HepG2 (cell line): ENCODE measurements around the gene IGFBP5. TPM values are rescaled to one million over a fixed set of nuclear protein-coding genes. Genes with fewer than 3 reads are reported as not detected.

Experiments
- ATAC-seq: fragments of 200-7000 bp; cut with Tn5 transposase; 3 replicates; pipeline ENCODE4 v1.9.1; 2020; ENCODE audit warnings: mild to moderate bottlenecking, moderate library complexity
- BruUV-seq: library from RNA; stranded (reverse); fragments of 400-500 nt; replicated peaks from 2 replicates; lab custom pipeline; 2021; lab: Mats Ljungman, UMichigan
- CTCF ChIA-PET: fragments of 300-600 bp; formaldehyde crosslinking; extraction: SDS; loops from one replicate; lab custom pipeline; 2021; ENCODE audit warnings: low total read pairs, inconsistent platforms, low intra/inter-chr PET ratio; lab: Yijun Ruan, JAX
- POLR2A ChIA-PET: fragments of 350-600 bp; sonication (Branson Sonifier 250); formaldehyde crosslinking; loops from one replicate; lab custom pipeline; 2020; ENCODE audit warnings: antibody characterized with exemption, inconsistent platforms; lab: Yijun Ruan, JAX
- DNase-seq: peaks from one replicate; pipeline ENCODE4 v3.0.0-alpha.2; 2015; ENCODE audit warnings: low spot score
- FAIRE-seq: peaks from 3 replicates; lab custom pipeline; 2011; peaks lifted over from hg19 to GRCh38; lab: Jason Lieb, UNC
- H2AFZ ChIP-seq: one replicate; pipeline ENCODE4 v1.6.1; 2011; ENCODE audit warnings: low read length, inconsistent platforms
- H3K27ac ChIP-seq: fragments of 300-600 bp; 3 replicates; pipeline ENCODE4 v1.8.0; 2011; ENCODE audit warnings: mixed run types, mild to moderate bottlenecking, mixed read lengths, low read length, inconsistent platforms; ENCODE audit not compliant: insufficient read depth; ENCODE audit errors: extremely low read length
- H3K27me3 ChIP-seq, 2 experiments: fragments of 200-600 bp in 1 of 2; 2 replicates in 1 of 2; 3 replicates in 1 of 2; pipeline versions ENCODE4 v1.6.0 to v1.8.0; 2011; ENCODE audit warnings: low read length in 2 of 2, mild to moderate bottlenecking in 2 of 2, moderate library complexity in 2 of 2, inconsistent platforms in 1 of 2; ENCODE audit not compliant: insufficient read depth in 2 of 2, control insufficient read depth in 1 of 2
- H3K36me3 ChIP-seq, 2 experiments: fragments of 200-600 bp in 1 of 2; replicated peaks in 1 of 2; 2 replicates in 1 of 2; 3 replicates in 1 of 2; pipeline versions ENCODE4 v1.5.1 to v1.8.0; 2011; ENCODE audit warnings: low read length in 2 of 2, inconsistent platforms in 1 of 2; ENCODE audit not compliant: insufficient read depth in 2 of 2, control insufficient read depth in 1 of 2
- H3K4me1 ChIP-seq: 2 replicates; pipeline ENCODE4 v1.5.1; 2012; ENCODE audit warnings: low read length, inconsistent platforms; ENCODE audit not compliant: insufficient read depth
- H3K4me2 ChIP-seq: 2 replicates; pipeline ENCODE4 v1.6.0; 2011; ENCODE audit warnings: low read depth, low read length, inconsistent platforms
- H3K4me3 ChIP-seq, 3 experiments: fragments of 200-600 bp in 1 of 3; sonication (generic), shearing (Covaris generic) in 1 of 3; replicated peaks in 1 of 3; 2 replicates each; pipeline ENCODE4 v1.5.1; 2011 to 2016; ENCODE audit warnings: low read length in 3 of 3, inconsistent platforms in 2 of 3, low read depth in 2 of 3, mild to moderate bottlenecking in 2 of 3, control low read depth in 1 of 3, mixed read lengths in 1 of 3; ENCODE audit not compliant: insufficient read depth in 1 of 3
- H3K79me2 ChIP-seq: one replicate; pipeline ENCODE4 v1.6.1; 2011; ENCODE audit warnings: low read length, inconsistent platforms; ENCODE audit not compliant: insufficient read depth
- H3K9ac ChIP-seq: 2 replicates; pipeline ENCODE4 v1.6.0; 2011; ENCODE audit warnings: mild to moderate bottlenecking, low read depth, low read length, inconsistent platforms; ENCODE audit not compliant: insufficient read depth
- H3K9me3 ChIP-seq: 2 replicates; pipeline ENCODE4 v1.5.1; 2012; ENCODE audit warnings: mild to moderate bottlenecking, low read length
- H4K20me1 ChIP-seq: 2 replicates; pipeline ENCODE4 v1.6.0; 2011; ENCODE audit warnings: inconsistent platforms, mild to moderate bottlenecking, low read length, moderate library complexity; ENCODE audit not compliant: insufficient read depth
- ARNT ChIP-seq: fragments of 450-650 bp; IDR thresholded peaks from 2 replicates; pipeline ENCODE4 v1.6.1; 2017
- PBX3 ChIP-seq: sonication (generic); formaldehyde crosslinking; IDR thresholded peaks from 2 replicates; pipeline ENCODE4 v1.8.1; 2023; ENCODE audit warnings: missing genetic modification reagents, inconsistent platforms, borderline replicate concordance
- RARG ChIP-seq: sonication (generic); formaldehyde crosslinking; IDR thresholded peaks from 2 replicates; pipeline ENCODE4 v1.4.0; 2020; ENCODE audit warnings: low read depth, mild to moderate bottlenecking, missing genetic modification reagents
- RBM39 ChIP-seq: fragments of 200-400 bp; formaldehyde crosslinking; IDR thresholded peaks from one replicate; pipeline ENCODE4 v1.6.1; 2018; ENCODE audit warnings: antibody characterized with exemption, mild to moderate bottlenecking, low read depth, low read length; ENCODE audit not compliant: poor library complexity, severe bottlenecking
- RNF2 ChIP-seq: fragments of 450-650 bp; conservative IDR thresholded peaks from 2 replicates; pipeline ENCODE4 v1.6.1; 2016; ENCODE audit warnings: low read depth
- ZNF335 ChIP-seq: sonication (generic); formaldehyde crosslinking; IDR thresholded peaks from 2 replicates; pipeline ENCODE4 v1.4.0; 2020; ENCODE audit warnings: missing genetic modification reagents
- ZNF496 ChIP-seq: sonication (generic); formaldehyde crosslinking; IDR thresholded peaks from 2 replicates; pipeline ENCODE4 v1.8.1; 2023; ENCODE audit warnings: mild to moderate bottlenecking, moderate library complexity, missing genetic modification reagents; ENCODE audit not compliant: insufficient replicate concordance
- WGBS: methylation state at CpG from one replicate; pipeline ENCODE4 v1.1.6; 2017; ENCODE audit warnings: low lambda C conversion rate; 5-methylcytosine and 5-hydroxymethylcytosine counted together
- in situ Hi-C: cut with HindIII; loops from 2 replicates; pipeline ENCODE4 v1.10.0; 2017; ENCODE audit warnings: low pct_unique_long_range_greater_than_20kb; ENCODE audit not compliant: extremely low pct_ligation_motif_present
- intact Hi-C: fragments of 100-400 bp; cut with micrococcal nuclease; formaldehyde crosslinking; loops from one replicate; pipeline ENCODE4 v1.10.0; 2022; ENCODE audit not compliant: unreplicated experiment
- polyA plus RNA-seq, 8 experiments: library from polyadenylated mRNA; depleted of rRNA in 3 of 8; stranded (reverse) in 7 of 8; unstranded in 1 of 8; fragments of >200 nt; fragmentation: Illumina TruSeq in 4 of 8; extraction: Trizol in 4 of 8; gene quantifications; 2 replicates each; pipeline versions ENCODE4 v1.2.1 to v1.2.3, GENCODE V29; 2011 to 2016; ENCODE audit warnings: low read depth in 4 of 8, missing spikeins in 1 of 8, mixed read lengths in 1 of 8; ENCODE audit not compliant: insufficient read depth in 1 of 8
- total RNA-seq, 5 experiments: library from RNA; depleted of rRNA; stranded (reverse); fragments of >200 nt; fragmentation: Illumina TruSeq; extraction: Trizol; gene quantifications; 2 replicates each; pipeline ENCODE4 v1.2.3, GENCODE V29; 2016; ENCODE audit warnings: low read depth in 1 of 5

The IGFBP5 gene
- total and polyA plus RNA-seq, 2 of the 13 experiments (the other 11 are each of a cell fraction or from before 2014, with no cell fraction given): 0.15 TPM; not detected in 1

DNA sequence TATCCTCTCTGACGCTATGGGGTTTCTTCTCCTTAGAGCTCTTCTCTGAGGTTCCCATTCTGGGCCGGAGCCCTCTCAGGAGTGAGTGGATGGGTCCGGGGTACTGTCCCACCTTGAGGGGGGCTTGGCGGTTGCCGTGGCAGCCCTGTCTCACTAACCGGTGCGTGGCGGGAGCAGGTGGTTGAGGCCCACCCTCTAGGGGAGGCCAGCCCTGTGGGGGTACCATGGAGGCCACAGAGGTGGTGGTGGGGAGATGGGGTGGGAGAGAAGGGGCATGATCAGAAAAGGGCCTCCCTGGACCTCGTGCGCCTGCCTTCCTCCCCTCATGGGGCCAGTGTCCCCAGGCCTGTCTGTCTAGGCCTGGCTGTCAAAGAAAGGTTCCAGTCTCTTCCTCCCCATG lies 22.3 kb downstream of the IGFBP5 start:
- intact Hi-C loops: no loop called here
- no peaks in the 10 kb centered on the region for H4K20me1 ChIP-seq
- H3K36me3 ChIP-seq: no peaks in the 10 kb centered on the region
- DNase-seq (no peak), ATAC-seq (no peak; the same call in 2 of the 3 replicates), FAIRE-seq (no peak)
- peaks cover 12 to 87% of the 10 kb centered on the region in 2 experiments for H3K27me3 ChIP-seq
- no peak overlapping the region for H3K4me3 ChIP-seq
- POLR2A ChIA-PET: no interaction called here
- CTCF ChIA-PET: no interaction called here
- peaks cover 6% of the 10 kb centered on the region for H3K4me1 ChIP-seq
- no peaks in the 10 kb centered on the region for H3K9me3 ChIP-seq
- TF ChIP-seq ARNT: no peak
- TF ChIP-seq PBX3 (CRISPR knock-in tag): no peak
- TF ChIP-seq ZNF496 (CRISPR knock-in tag): no peak
- no peak overlapping the region for H2AFZ ChIP-seq
- 58% methylated on average over 10 of the region's 10 CpGs for WGBS
- H3K79me2 ChIP-seq: no peaks in the 10 kb centered on the region
- H3K27ac ChIP-seq: no peak overlapping the region
- H3K4me2 ChIP-seq: no peak overlapping the region
- no peak overlapping the region for H3K9ac ChIP-seq
- in situ Hi-C loops: no loop called here
- BruUV-seq: no TSS peak

DNA sequence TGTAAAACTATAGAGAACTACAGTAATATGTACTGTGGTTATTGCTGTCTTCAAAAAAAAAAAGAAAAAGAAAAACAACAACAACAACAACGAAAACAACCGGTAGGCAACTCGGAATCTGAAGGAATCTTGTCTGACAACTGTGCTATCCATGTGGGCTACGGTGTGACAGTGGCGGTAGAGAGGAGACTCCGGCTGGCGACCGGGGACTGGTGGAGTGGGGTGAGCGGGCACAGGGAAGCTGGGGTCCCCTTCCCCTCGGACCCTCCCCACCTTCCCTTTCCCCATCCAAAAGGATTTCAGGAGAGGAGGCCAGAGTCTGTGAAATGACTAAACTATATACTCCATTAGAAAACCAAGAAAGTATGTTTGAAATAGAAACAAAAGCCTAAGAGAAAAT lies 22.9 kb downstream of the IGFBP5 start:
- no peaks in the 10 kb centered on the region for H3K36me3 ChIP-seq
- intact Hi-C loops: no loop called here
- BruUV-seq: no TSS peak
- H3K9ac ChIP-seq: no peak overlapping the region
- H3K4me1 ChIP-seq: peaks cover 6% of the 10 kb centered on the region
- CTCF ChIA-PET: no interaction called here
- H3K27me3 ChIP-seq: peaks cover 12 to 82% of the 10 kb centered on the region in 2 experiments
- FAIRE-seq: no peak
- no peak for DNase-seq
- H2AFZ ChIP-seq: no peak overlapping the region
- no peaks in the 10 kb centered on the region for H3K9me3 ChIP-seq
- no peak overlapping the region for H3K27ac ChIP-seq
- ATAC-seq: no peak
- in situ Hi-C loops: no loop called here
- TF ChIP-seq RARG (CRISPR knock-in tag): no peak
- TF ChIP-seq RBM39: no peak
- TF ChIP-seq RNF2: no peak
- no peak for TF ChIP-seq ZNF335 (CRISPR knock-in tag)
- no peak overlapping the region for H3K4me2 ChIP-seq
- no peak overlapping the region for H3K4me3 ChIP-seq
- H4K20me1 ChIP-seq: no peaks in the 10 kb centered on the region
- POLR2A ChIA-PET: no interaction called here
- 42% methylated on average over 10 of the region's 10 CpGs for WGBS
- no peaks in the 10 kb centered on the region for H3K79me2 ChIP-seq
